ENCODE results near the gene PAQR9.
A peak's percentile ranks its signal among the peaks of the same experiment; 100 is the strongest.

DNA sequence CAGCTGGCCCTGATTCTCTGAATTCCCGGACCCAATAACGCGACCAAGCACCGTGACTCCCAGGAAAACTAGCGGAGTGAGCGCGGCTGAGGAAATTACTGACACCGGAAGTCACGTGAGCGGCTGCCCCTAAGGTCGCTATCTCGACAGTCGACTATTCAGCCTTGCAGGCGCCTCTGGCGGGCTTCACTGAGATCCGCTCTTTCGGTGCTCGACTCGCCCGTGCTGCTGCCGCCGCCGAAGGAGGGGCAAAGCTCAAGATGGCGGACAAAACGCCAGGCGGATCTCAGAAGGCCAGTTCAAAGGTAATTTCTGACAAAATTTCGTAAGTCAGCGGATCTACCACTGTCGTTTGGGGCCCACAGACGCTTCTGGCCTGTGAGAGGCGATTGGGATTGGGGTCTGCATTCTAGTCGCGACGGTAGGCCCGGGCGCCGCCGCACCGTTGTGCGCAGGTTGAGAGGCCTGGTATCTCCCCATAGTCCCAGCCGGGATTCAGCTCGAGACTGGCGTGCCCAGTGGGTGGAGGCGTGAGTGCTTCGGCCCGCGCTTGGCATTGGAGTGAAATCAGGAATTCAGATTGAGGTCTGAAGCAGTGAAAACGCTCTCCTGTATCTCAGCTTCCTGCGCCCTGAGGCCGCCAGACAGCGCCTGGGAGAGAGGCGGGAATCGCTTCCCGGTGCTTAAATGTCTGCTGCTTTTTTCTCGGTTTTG is 38.1 kb upstream of the PAQR9 start, which contains the start of gene U2SURP:
- TF ChIP-seq ETV6 (CRISPR knock-in tag; conservative IDR thresholded peaks at IDR 0.05) (no peak), ZNF329 (CRISPR knock-in tag; IDR thresholded peaks at IDR 0.05; ENCODE audit: low read depth) (0 out of 2 replicates have a peak, but pooled peaks have one; percentile 57), SP4 (CRISPR knock-in tag; IDR thresholded peaks at IDR 0.05) (peak; percentile 76)
- TF ChIP-seq, protein P1, sequence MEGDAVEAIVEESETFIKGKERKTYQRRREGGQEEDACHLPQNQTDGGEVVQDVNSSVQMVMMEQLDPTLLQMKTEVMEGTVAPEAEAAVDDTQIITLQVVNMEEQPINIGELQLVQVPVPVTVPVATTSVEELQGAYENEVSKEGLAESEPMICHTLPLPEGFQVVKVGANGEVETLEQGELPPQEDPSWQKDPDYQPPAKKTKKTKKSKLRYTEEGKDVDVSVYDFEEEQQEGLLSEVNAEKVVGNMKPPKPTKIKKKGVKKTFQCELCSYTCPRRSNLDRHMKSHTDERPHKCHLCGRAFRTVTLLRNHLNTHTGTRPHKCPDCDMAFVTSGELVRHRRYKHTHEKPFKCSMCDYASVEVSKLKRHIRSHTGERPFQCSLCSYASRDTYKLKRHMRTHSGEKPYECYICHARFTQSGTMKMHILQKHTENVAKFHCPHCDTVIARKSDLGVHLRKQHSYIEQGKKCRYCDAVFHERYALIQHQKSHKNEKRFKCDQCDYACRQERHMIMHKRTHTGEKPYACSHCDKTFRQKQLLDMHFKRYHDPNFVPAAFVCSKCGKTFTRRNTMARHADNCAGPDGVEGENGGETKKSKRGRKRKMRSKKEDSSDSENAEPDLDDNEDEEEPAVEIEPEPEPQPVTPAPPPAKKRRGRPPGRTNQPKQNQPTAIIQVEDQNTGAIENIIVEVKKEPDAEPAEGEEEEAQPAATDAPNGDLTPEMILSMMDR (CRISPR knock-in tag; IDR thresholded peaks at IDR 0.05): no peak
- TF ChIP-seq, protein P2, sequence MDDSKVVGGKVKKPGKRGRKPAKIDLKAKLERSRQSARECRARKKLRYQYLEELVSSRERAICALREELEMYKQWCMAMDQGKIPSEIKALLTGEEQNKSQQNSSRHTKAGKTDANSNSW (CRISPR knock-in tag; IDR thresholded peaks at IDR 0.05; ENCODE audit: borderline replicate concordance): no peak
- TF ChIP-seq, protein P3, sequence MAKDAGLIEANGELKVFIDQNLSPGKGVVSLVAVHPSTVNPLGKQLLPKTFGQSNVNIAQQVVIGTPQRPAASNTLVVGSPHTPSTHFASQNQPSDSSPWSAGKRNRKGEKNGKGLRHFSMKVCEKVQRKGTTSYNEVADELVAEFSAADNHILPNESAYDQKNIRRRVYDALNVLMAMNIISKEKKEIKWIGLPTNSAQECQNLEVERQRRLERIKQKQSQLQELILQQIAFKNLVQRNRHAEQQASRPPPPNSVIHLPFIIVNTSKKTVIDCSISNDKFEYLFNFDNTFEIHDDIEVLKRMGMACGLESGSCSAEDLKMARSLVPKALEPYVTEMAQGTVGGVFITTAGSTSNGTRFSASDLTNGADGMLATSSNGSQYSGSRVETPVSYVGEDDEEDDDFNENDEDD (CRISPR knock-in tag; IDR thresholded peaks at IDR 0.05; ENCODE audit: borderline replicate concordance): peak; percentile 91
- TF ChIP-seq, protein P4, sequence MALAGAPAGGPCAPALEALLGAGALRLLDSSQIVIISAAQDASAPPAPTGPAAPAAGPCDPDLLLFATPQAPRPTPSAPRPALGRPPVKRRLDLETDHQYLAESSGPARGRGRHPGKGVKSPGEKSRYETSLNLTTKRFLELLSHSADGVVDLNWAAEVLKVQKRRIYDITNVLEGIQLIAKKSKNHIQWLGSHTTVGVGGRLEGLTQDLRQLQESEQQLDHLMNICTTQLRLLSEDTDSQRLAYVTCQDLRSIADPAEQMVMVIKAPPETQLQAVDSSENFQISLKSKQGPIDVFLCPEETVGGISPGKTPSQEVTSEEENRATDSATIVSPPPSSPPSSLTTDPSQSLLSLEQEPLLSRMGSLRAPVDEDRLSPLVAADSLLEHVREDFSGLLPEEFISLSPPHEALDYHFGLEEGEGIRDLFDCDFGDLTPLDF (CRISPR knock-in tag; IDR thresholded peaks at IDR 0.05): peak; percentile 95
- TF ChIP-seq, protein P5, sequence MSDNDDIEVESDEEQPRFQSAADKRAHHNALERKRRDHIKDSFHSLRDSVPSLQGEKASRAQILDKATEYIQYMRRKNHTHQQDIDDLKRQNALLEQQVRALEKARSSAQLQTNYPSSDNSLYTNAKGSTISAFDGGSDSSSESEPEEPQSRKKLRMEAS (IDR thresholded peaks at IDR 0.05): peak; percentile 87
